Lower leg skin (tissue), 3 donors: ENCODE data around the gene CDKAL1.

Experiments used
- POLR2A ChIP-seq, 2 donors: fragments of 450-650 bp; IDR thresholded peaks; one replicate each; pipeline ENCODE4 v1.6.1; 2016 to 2017; ENCODE audit warnings: antibody characterized with exemption in 2 of 2, mild to moderate bottlenecking in 1 of 2, moderate library complexity in 1 of 2
- TF ChIP-seq, protein P1 (sequence below), 3 donors: fragments of 450-650 bp; IDR thresholded peaks; one replicate each; pipeline ENCODE4 v1.5.1; 2016; ENCODE audit warnings: antibody characterized with exemption in 3 of 3, mild to moderate bottlenecking in 3 of 3, moderate library complexity in 2 of 3

- TF ChIP-seq, protein P1, sequence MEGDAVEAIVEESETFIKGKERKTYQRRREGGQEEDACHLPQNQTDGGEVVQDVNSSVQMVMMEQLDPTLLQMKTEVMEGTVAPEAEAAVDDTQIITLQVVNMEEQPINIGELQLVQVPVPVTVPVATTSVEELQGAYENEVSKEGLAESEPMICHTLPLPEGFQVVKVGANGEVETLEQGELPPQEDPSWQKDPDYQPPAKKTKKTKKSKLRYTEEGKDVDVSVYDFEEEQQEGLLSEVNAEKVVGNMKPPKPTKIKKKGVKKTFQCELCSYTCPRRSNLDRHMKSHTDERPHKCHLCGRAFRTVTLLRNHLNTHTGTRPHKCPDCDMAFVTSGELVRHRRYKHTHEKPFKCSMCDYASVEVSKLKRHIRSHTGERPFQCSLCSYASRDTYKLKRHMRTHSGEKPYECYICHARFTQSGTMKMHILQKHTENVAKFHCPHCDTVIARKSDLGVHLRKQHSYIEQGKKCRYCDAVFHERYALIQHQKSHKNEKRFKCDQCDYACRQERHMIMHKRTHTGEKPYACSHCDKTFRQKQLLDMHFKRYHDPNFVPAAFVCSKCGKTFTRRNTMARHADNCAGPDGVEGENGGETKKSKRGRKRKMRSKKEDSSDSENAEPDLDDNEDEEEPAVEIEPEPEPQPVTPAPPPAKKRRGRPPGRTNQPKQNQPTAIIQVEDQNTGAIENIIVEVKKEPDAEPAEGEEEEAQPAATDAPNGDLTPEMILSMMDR (IDR thresholded peaks at IDR 0.05) = no peak
- no peak for TF ChIP-seq POLR2A (IDR thresholded peaks at IDR 0.05)
Observed at GRCh38 chr6:21238208-21238607, 704.0 kb downstream of the CDKAL1 start.
